Measurements from ENCODE around the gene RNF17. TPM values are rescaled to one million over a fixed set of nuclear protein-coding genes. Genes with fewer than 3 reads are reported as not detected.

The RNF17 gene
- total RNA-seq, 4 donors from 2014 or later: 0.23 TPM; not detected in 3

GRCh38 chr13:24718192-24718965 is 45.6 kb upstream of the RNF17 start:
- Histone ChIP-seq H3K9me3 (no peaks in the 10 kb centered on the region), H3K27me3 (no peaks in the 10 kb centered on the region), H3K36me3 (no peaks in the 10 kb centered on the region), H3K4me3 (no peak overlapping the region), H3K27ac (no peak overlapping the region), H3K4me1 (peaks cover 0 to 1% of the 10 kb centered on the region in 2 donors)
- in situ Hi-C loops (cut with MboI; ENCODE audit: low sequenced_read_pairs in 4 of 4) (no loop called here), intact Hi-C loops (cut with DNase I; ENCODE audit: low total_unique reads) (no loop called here)
- TF ChIP-seq CTCF (IDR thresholded peaks at IDR 0.05 in 4 of 5, conservative IDR thresholded peaks at IDR 0.05 in 1 of 5) (no peak), POLR2A (IDR thresholded peaks at IDR 0.05) (no peak)
- ATAC-seq (no peak), DNase-seq (no peak)

GRCh38 chr13:24719139-24719538 is 44.8 kb upstream of the RNF17 start:
- ATAC-seq (no peak), DNase-seq (no peak)
- TF ChIP-seq CTCF (IDR thresholded peaks at IDR 0.05 in 4 of 5, conservative IDR thresholded peaks at IDR 0.05 in 1 of 5) (no peak), POLR2A (IDR thresholded peaks at IDR 0.05) (no peak)
- Histone ChIP-seq H3K27me3 (peaks cover 0 to 3% (median 0%) of the 10 kb centered on the region in 3 donors), H3K36me3 (no peaks in the 10 kb centered on the region), H3K4me1 (no peaks in the 10 kb centered on the region), H3K9me3 (no peaks in the 10 kb centered on the region), H3K4me3 (no peak overlapping the region), H3K27ac (no peak overlapping the region)
- in situ Hi-C loops (cut with MboI; ENCODE audit: low sequenced_read_pairs in 4 of 4) (no loop called here), intact Hi-C loops (cut with DNase I; ENCODE audit: low total_unique reads) (no loop called here)

GRCh38 chr13:24723206-24723605 is 40.8 kb upstream of the RNF17 start:
- Histone ChIP-seq H3K9me3 (no peaks in the 10 kb centered on the region), H3K4me1 (no peaks in the 10 kb centered on the region), H3K4me3 (no peak overlapping the region), H3K27me3 (peaks cover 0 to 3% (median 0%) of the 10 kb centered on the region in 3 donors), H3K27ac (no peak overlapping the region), H3K36me3 (no peaks in the 10 kb centered on the region)
- intact Hi-C loops (cut with DNase I; ENCODE audit: low total_unique reads): no loop called here
- ATAC-seq (no peak), DNase-seq (no peak)
- TF ChIP-seq CTCF (IDR thresholded peaks at IDR 0.05 in 4 of 5, conservative IDR thresholded peaks at IDR 0.05 in 1 of 5) (no peak), POLR2A (IDR thresholded peaks at IDR 0.05) (no peak)
- in situ Hi-C loops (cut with MboI; ENCODE audit: low sequenced_read_pairs in 4 of 4): no loop called here

- Histone ChIP-seq H3K4me1 (no peaks in the 10 kb centered on the region), H3K27ac (no peak overlapping the region), H3K36me3 (no peaks in the 10 kb centered on the region), H3K4me3 (no peak overlapping the region), H3K27me3 (peaks cover 0 to 3% (median 0%) of the 10 kb centered on the region in 3 donors), H3K9me3 (no peaks in the 10 kb centered on the region)
- no peak for TF ChIP-seq POLR2A (IDR thresholded peaks at IDR 0.05)
- intact Hi-C loops (cut with DNase I; ENCODE audit: low total_unique reads) (no loop called here), in situ Hi-C loops (cut with MboI; ENCODE audit: low sequenced_read_pairs in 4 of 4) (no loop called here)
- DNase-seq (no peak), ATAC-seq (no peak)
Measured at GRCh38 chr13:24724714-24725113, 39.3 kb upstream of the RNF17 start.

GRCh38 chr13:24725379-24725778 is 38.6 kb upstream of the RNF17 start:
- no peak overlapping the region for H3K4me3 ChIP-seq
- no peaks in the 10 kb centered on the region for H3K36me3 ChIP-seq
- H3K27me3 ChIP-seq: peaks cover 0 to 3% (median 0%) of the 10 kb centered on the region in 3 donors
- ATAC-seq: no peak
- no peak for TF ChIP-seq POLR2A (IDR thresholded peaks at IDR 0.05)
- no peak for TF ChIP-seq CTCF (IDR thresholded peaks at IDR 0.05 in 4 of 5, conservative IDR thresholded peaks at IDR 0.05 in 1 of 5)
- H3K4me1 ChIP-seq: no peaks in the 10 kb centered on the region
- no peak for DNase-seq
- H3K9me3 ChIP-seq: no peaks in the 10 kb centered on the region
- in situ Hi-C loops (cut with MboI; ENCODE audit: low sequenced_read_pairs in 4 of 4): no loop called here
- H3K27ac ChIP-seq: no peak overlapping the region
- intact Hi-C loops (cut with DNase I; ENCODE audit: low total_unique reads): no loop called here

Data from gastrocnemius medialis (tissue), 4 donors.